ENCODE results near the gene NCL.

Gene NCL

DNA sequence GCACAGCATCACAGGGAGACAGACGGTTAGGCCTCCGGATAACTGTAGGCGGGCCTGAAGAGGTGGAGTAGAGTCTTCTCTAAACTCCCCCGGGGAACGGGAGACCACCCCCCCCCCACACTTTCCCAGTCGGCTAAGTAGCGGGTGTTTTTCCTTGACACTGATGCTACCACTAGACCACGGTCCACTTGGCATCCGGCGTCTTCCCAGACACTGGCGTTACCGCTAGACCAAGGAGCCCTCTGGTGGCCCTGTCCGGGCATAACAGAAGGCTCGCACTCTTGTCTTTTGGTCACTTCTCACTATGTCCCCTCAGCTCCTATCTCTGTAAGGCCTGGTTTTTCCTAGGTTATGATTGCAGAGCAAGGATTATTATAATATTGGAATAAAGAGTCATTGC, 25.7 kb upstream of the NCL start:
- Histone ChIP-seq H3K9ac (ENCODE audit: insufficient read length) (no peak overlapping the region), H3K27ac (no peak overlapping the region), H3K9me3 (ENCODE audit: low read depth, low read length) (no peaks in the 10 kb centered on the region), H3K4me3 (no peak overlapping the region), H3K36me3 (ENCODE audit: insufficient read depth, low read length) (no peaks in the 10 kb centered on the region)
- no peak for TF ChIP-seq POLR2AphosphoS5 (IDR thresholded peaks at IDR 0.05; ENCODE audit: borderline replicate concordance, low read depth, low read length)
- no peak for TF ChIP-seq FOXP2 (optimal IDR thresholded peaks at IDR 0.05; ENCODE audit: control extremely low read depth, extremely low read length, insufficient read depth)
- no peak for TF ChIP-seq EZH2 (IDR thresholded peaks at IDR 0.05)
- no peak for DNase-seq (ENCODE audit: low read depth, low spot score)

- no peak for DNase-seq (ENCODE audit: low read depth, low spot score)
- Histone ChIP-seq H3K4me3 (no peak overlapping the region), H3K27ac (no peak overlapping the region), H3K9ac (ENCODE audit: insufficient read length) (no peak overlapping the region), H3K36me3 (ENCODE audit: insufficient read depth, low read length) (no peaks in the 10 kb centered on the region), H3K9me3 (ENCODE audit: low read depth, low read length) (no peaks in the 10 kb centered on the region)
- TF ChIP-seq FOXP2 (optimal IDR thresholded peaks at IDR 0.05; ENCODE audit: control extremely low read depth, extremely low read length, insufficient read depth), result no peak
- no peak for TF ChIP-seq POLR2AphosphoS5 (IDR thresholded peaks at IDR 0.05; ENCODE audit: borderline replicate concordance, low read depth, low read length)
- TF ChIP-seq EZH2 (IDR thresholded peaks at IDR 0.05), result no peak
Measured at GRCh38 chr2:231488331-231488730, 24.0 kb upstream of the NCL start.

DNA sequence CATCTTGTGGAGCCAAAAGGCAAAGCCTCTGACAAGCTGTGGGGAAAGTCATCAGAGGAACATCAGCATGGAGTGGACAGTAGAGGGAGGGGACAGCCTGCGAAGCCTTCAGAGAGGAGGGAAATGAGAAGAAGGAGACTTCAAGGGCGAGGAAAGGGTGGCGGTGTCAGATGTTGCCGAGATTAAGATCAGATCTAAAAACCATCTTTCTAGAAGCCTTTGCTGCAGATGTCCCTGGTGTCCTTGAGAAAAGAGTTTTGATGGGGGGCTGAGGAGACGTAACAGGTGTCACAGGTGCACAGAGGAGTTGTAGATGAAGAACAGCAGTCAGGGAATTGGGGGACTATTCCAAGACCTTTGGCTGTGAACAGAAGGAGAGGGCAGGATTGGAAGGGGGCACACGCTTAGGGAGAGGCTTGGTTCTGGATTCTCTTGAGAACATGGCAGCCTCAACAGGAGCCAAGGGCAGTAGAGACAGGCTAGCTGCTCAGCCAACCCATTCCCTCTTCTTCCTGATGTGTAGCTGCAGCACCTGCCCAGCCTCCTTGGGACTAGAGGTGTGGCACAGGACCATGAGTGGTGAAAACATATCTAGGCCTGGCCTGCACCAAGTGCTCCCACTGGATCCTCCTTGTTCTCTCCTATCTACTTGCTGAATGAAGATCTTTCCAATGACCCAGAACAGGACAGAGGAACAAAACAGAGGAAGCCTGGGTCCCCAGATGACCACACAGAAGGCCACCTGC, 22.7 kb upstream of the NCL start:
- no peak for TF ChIP-seq EZH2 (IDR thresholded peaks at IDR 0.05)
- TF ChIP-seq FOXP2 (optimal IDR thresholded peaks at IDR 0.05; ENCODE audit: control extremely low read depth, extremely low read length, insufficient read depth), result no peak
- no peak for TF ChIP-seq POLR2AphosphoS5 (IDR thresholded peaks at IDR 0.05; ENCODE audit: borderline replicate concordance, low read depth, low read length)
- Histone ChIP-seq H3K36me3 (ENCODE audit: insufficient read depth, low read length) (no peaks in the 10 kb centered on the region), H3K27ac (no peak overlapping the region), H3K4me3 (no peak overlapping the region), H3K9ac (ENCODE audit: insufficient read length) (no peak overlapping the region), H3K9me3 (ENCODE audit: low read depth, low read length) (no peaks in the 10 kb centered on the region)
- no peak for DNase-seq (ENCODE audit: low read depth, low spot score)

- no peak overlapping the region for H3K27ac ChIP-seq
- H3K9ac ChIP-seq (ENCODE audit: insufficient read length), result no peak overlapping the region
- H3K4me3 ChIP-seq, result no peak overlapping the region
- H3K36me3 ChIP-seq (ENCODE audit: insufficient read depth, low read length), result no peaks in the 10 kb centered on the region
- TF ChIP-seq EZH2 (IDR thresholded peaks at IDR 0.05) (no peak), POLR2AphosphoS5 (IDR thresholded peaks at IDR 0.05; ENCODE audit: borderline replicate concordance, low read depth, low read length) (no peak), FOXP2 (optimal IDR thresholded peaks at IDR 0.05; ENCODE audit: control extremely low read depth, extremely low read length, insufficient read depth) (no peak)
- no peak for DNase-seq (ENCODE audit: low read depth, low spot score)
- no peaks in the 10 kb centered on the region for H3K9me3 ChIP-seq (ENCODE audit: low read depth, low read length)
Measured at GRCh38 chr2:231483398-231484329, 19.4 kb upstream of the NCL start.

DNA sequence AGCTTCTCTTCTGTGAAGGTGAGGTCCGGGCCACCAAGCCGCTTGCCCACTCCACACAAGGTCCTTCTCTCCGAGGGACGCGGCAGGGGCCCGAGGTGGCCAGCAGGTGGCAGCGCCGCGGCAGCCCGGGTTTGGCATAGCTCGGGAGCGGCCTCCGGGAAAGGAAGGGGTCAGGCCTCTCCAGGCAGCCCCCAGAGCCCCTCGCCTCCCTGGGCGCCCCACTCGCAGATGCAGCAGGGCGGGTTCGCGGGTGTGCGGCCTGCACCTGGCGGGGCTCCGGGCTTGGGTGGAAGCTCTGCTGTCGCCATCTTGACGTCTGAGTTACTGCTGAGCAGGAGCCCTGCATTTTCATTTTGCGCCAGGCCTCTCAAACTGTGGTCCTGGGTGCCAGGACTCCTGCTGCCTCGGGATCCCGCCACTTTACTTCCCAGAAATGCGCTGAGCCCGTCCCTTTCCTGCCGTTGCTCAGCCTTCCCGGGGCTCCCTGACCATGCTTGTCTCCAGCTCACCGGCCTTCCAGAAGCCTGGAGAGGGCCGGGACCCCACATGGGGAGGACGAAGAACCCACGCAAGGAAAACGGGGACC, 18.6 kb upstream of the NCL start:
- Histone ChIP-seq H3K9ac (ENCODE audit: insufficient read length) (no peak overlapping the region), H3K4me3 (no peak overlapping the region), H3K27ac (no peak overlapping the region), H3K36me3 (ENCODE audit: insufficient read depth, low read length) (no peaks in the 10 kb centered on the region), H3K9me3 (ENCODE audit: low read depth, low read length) (no peaks in the 10 kb centered on the region)
- no peak for DNase-seq (ENCODE audit: low read depth, low spot score)
- no peak for TF ChIP-seq EZH2 (IDR thresholded peaks at IDR 0.05)

DNA sequence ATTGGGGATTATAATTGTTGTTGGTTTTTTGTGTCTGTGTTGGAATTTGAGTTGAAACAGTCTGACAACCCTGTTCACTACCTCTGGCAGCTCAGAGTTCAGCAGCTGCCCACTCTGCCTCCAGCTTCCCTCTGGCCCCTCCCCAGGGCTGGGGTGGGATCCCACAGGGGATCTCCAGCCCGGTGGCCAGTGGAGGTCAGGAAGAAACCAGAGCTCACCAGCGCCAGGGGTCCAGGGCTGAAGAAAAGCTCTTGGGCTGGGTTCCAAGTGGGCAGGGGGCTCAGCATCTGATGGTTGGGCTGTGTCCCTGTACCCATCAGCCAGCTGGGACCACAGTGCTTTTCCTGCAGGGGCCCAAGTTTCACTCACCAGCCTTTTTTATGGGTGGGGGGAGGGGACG, 16.5 kb upstream of the NCL start:
- no peak for TF ChIP-seq FOXP2 (optimal IDR thresholded peaks at IDR 0.05; ENCODE audit: control extremely low read depth, extremely low read length, insufficient read depth)
- no peak for TF ChIP-seq POLR2AphosphoS5 (IDR thresholded peaks at IDR 0.05; ENCODE audit: borderline replicate concordance, low read depth, low read length)
- TF ChIP-seq EZH2 (IDR thresholded peaks at IDR 0.05), result no peak
- no peak overlapping the region for H3K27ac ChIP-seq
- no peak overlapping the region for H3K4me3 ChIP-seq
- no peak overlapping the region for H3K9ac ChIP-seq (ENCODE audit: insufficient read length)
- H3K9me3 ChIP-seq (ENCODE audit: low read depth, low read length), result no peaks in the 10 kb centered on the region
- no peaks in the 10 kb centered on the region for H3K36me3 ChIP-seq (ENCODE audit: insufficient read depth, low read length)
- DNase-seq (ENCODE audit: low read depth, low spot score), result no peak

DNA sequence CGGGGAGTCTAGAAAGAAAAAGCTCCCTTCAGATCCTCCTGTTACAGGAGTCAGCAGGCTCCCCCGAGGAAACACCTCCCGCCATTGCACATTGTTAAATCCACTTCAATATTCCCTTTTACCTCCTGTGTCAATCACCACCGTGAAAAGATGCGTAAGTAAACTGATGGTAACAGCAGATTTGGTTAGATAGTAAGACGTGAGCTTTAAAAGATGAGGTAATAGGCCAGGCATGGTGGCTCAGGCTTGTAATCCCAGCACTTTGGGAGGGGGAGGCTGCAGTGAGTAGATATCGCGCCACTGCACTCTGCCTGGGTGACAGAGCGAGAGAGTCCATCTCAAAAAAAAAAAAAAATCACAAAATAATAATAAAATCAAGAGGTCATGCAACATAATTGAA, 15.2 kb upstream of the NCL start:
- DNase-seq (ENCODE audit: low read depth, low spot score), result no peak
- Histone ChIP-seq H3K9ac (ENCODE audit: insufficient read length) (no peak overlapping the region), H3K27ac (no peak overlapping the region), H3K9me3 (ENCODE audit: low read depth, low read length) (no peaks in the 10 kb centered on the region), H3K4me3 (no peak overlapping the region), H3K36me3 (ENCODE audit: insufficient read depth, low read length) (no peaks in the 10 kb centered on the region)
- TF ChIP-seq EZH2 (IDR thresholded peaks at IDR 0.05), result no peak
- TF ChIP-seq FOXP2 (optimal IDR thresholded peaks at IDR 0.05; ENCODE audit: control extremely low read depth, extremely low read length, insufficient read depth), result no peak

- H3K27ac ChIP-seq, result no peak overlapping the region
- no peak overlapping the region for H3K4me3 ChIP-seq
- H3K9ac ChIP-seq (ENCODE audit: insufficient read length), result no peak overlapping the region
- no peak for DNase-seq (ENCODE audit: low read depth, low spot score)
- H3K36me3 ChIP-seq (ENCODE audit: insufficient read depth, low read length), result no peaks in the 10 kb centered on the region
- H3K9me3 ChIP-seq (ENCODE audit: low read depth, low read length), result no peaks in the 10 kb centered on the region
- no peak for TF ChIP-seq FOXP2 (optimal IDR thresholded peaks at IDR 0.05; ENCODE audit: control extremely low read depth, extremely low read length, insufficient read depth)
- TF ChIP-seq EZH2 (IDR thresholded peaks at IDR 0.05), result no peak
- no peak for TF ChIP-seq POLR2AphosphoS5 (IDR thresholded peaks at IDR 0.05; ENCODE audit: borderline replicate concordance, low read depth, low read length)
Measured at GRCh38 chr2:231476920-231477319, 12.6 kb upstream of the NCL start.
